WTC11 (cell line): ENCODE data around the gene KAZALD1. TPM values are rescaled to one million over a fixed set of nuclear protein-coding genes. Genes with fewer than 3 reads are reported as not detected.

Experiments
- ATAC-seq: fragments of 200-7000 bp; cut with Tn5 transposase; 2 replicates; pipeline ENCODE4 v1.10.0; 2021; ENCODE audit warnings: mild to moderate bottlenecking, moderate library complexity
- CTCF ChIA-PET: fragments of 300-600 bp; sonication (Branson Sonifier 250); formaldehyde crosslinking; loops from one replicate; lab custom pipeline; 2021; ENCODE audit warnings: antibody characterized with exemption; lab: Charles Lee
- POLR2A ChIA-PET: fragments of 350-600 bp; sonication (Branson Sonifier 250); formaldehyde crosslinking; loops from one replicate; lab custom pipeline; 2021; ENCODE audit warnings: antibody characterized with exemption; lab: Charles Lee
- DNase-seq: peaks from one replicate; pipeline ENCODE4 v3.0.0; 2021; ENCODE audit warnings: low spot score
- H3K27ac Mint-ChIP-seq: 2 replicates; pipeline ENCODE4 v1.8.0; 2021; ENCODE audit warnings: mixed read lengths
- H3K27me3 Mint-ChIP-seq: 2 replicates; pipeline ENCODE4 v1.8.0; 2021; ENCODE audit warnings: low read depth, mild to moderate bottlenecking, moderate library complexity, mixed read lengths
- H3K36me3 Mint-ChIP-seq: 2 replicates; pipeline ENCODE4 v1.8.0; 2021; ENCODE audit warnings: mixed read lengths
- H3K4me1 Mint-ChIP-seq: 2 replicates; pipeline ENCODE4 v1.8.0; 2022; ENCODE audit warnings: mixed read lengths
- H3K4me3 Mint-ChIP-seq: 2 replicates; pipeline ENCODE4 v1.8.0; 2021; ENCODE audit warnings: mild to moderate bottlenecking, moderate library complexity, mixed read lengths
- H3K9me3 Mint-ChIP-seq: 2 replicates; pipeline ENCODE4 v1.8.0; 2021; ENCODE audit warnings: mixed read lengths
- CREB1 ChIP-seq: sonication (generic); formaldehyde crosslinking; IDR thresholded peaks from 2 replicates; pipeline ENCODE4 v1.8.0; 2023; ENCODE audit warnings: mild to moderate bottlenecking, missing genetic modification reagents
- EMX1 ChIP-seq: fragments of 250-450 bp; sonication (Bioruptor Pico); IDR thresholded peaks from 2 replicates; pipeline ENCODE4 v1.8.0; 2021; ENCODE audit warnings: mild to moderate bottlenecking
- NR1H2 ChIP-seq: sonication (generic); formaldehyde crosslinking; IDR thresholded peaks from 2 replicates; pipeline ENCODE4 v1.9.0; 2021; ENCODE audit warnings: mild to moderate bottlenecking, moderate library complexity, missing genetic modification reagents
- PREB ChIP-seq: sonication (generic); formaldehyde crosslinking; IDR thresholded peaks from 2 replicates; pipeline ENCODE4 v1.8.1; 2022; ENCODE audit warnings: mild to moderate bottlenecking, missing genetic modification reagents, moderate library complexity, borderline replicate concordance
- SOX15 ChIP-seq: fragments of 250-450 bp; sonication (Bioruptor Pico); IDR thresholded peaks from 2 replicates; pipeline ENCODE4 v1.9.0; 2021; ENCODE audit warnings: mild to moderate bottlenecking
- ZNF138 ChIP-seq: sonication (generic); formaldehyde crosslinking; conservative IDR thresholded peaks from 2 replicates; pipeline ENCODE4 v1.8.1; 2022; ENCODE audit warnings: mild to moderate bottlenecking, moderate library complexity, missing genetic modification reagents
- ZNF232 ChIP-seq: sonication (generic); formaldehyde crosslinking; IDR thresholded peaks from 2 replicates; pipeline ENCODE4 v1.8.0; 2022; ENCODE audit warnings: mild to moderate bottlenecking, missing genetic modification reagents
- ZNF423 ChIP-seq: fragments of 250-450 bp; sonication (Bioruptor Pico); IDR thresholded peaks from 2 replicates; pipeline ENCODE4 v2.1.2; 2022; ENCODE audit warnings: mild to moderate bottlenecking, moderate library complexity
- ZNF532 ChIP-seq: fragments of 250-450 bp; sonication (Bioruptor Pico); IDR thresholded peaks from 2 replicates; pipeline ENCODE4 v1.9.0; 2021; ENCODE audit warnings: mild to moderate bottlenecking, borderline replicate concordance
- ZSCAN18 ChIP-seq: fragments of 250-450 bp; sonication (Bioruptor Pico); IDR thresholded peaks from 2 replicates; pipeline ENCODE4 v2.1.2; 2022; ENCODE audit warnings: mild to moderate bottlenecking, moderate library complexity
- total RNA-seq: library from RNA; stranded (reverse); gene quantifications from 3 replicates; pipeline ENCODE4 v1.2.3, GENCODE V29; 2021
- TF ChIP-seq, protein P1 (sequence below): sonication (generic); formaldehyde crosslinking; IDR thresholded peaks from 2 replicates; pipeline ENCODE4 v1.8.0; 2022; ENCODE audit warnings: mild to moderate bottlenecking, missing genetic modification reagents
- TF ChIP-seq, protein P2 (sequence below): sonication (generic); formaldehyde crosslinking; IDR thresholded peaks from 2 replicates; pipeline ENCODE4 v1.8.1; 2023; ENCODE audit warnings: mild to moderate bottlenecking, missing genetic modification reagents, moderate library complexity
- TF ChIP-seq, protein P3 (sequence below): sonication (generic); formaldehyde crosslinking; IDR thresholded peaks from 2 replicates; pipeline ENCODE4 v1.8.0; 2022; ENCODE audit warnings: mild to moderate bottlenecking, missing genetic modification reagents

KAZALD1 gene
- total RNA-seq, 1 experiment from 2014 or later = 19.2 TPM

DNA sequence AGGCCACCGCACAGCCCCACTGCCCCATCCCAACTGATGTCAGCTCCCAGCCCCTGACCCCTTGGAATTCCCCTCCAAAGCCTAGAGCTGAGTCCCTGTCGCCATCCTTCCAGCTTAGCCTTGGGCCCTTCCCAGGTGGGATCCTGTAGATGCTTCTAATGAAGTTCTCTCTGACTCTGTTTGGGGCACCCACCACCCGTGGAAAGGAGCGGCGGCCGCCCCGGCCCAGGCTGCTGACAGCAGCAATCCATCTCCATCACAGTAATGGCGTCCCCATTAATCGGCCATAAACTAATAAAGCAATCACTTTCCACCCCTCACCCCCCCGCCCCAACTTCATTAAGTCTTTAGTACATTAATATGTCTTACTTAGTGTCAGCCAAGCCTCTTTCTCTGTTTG lies 25.6 kb downstream of the KAZALD1 start:
- TF ChIP-seq EMX1 (CRISPR knock-in tag) = no peak
- TF ChIP-seq NR1H2 (CRISPR knock-in tag) = no peak
- DNase-seq = no peak
- Mint-ChIP-seq H3K9me3 (no peaks in the 10 kb centered on the region), H3K27ac (no peak overlapping the region), H3K27me3 (peaks cover 34% of the 10 kb centered on the region), H3K36me3 (no peaks in the 10 kb centered on the region), H3K4me1 (no peaks in the 10 kb centered on the region), H3K4me3 (no peak overlapping the region)
- ChIA-PET POLR2A (no interaction called here), CTCF (interaction anchor here (0.9 to 1.9 kb wide), 5 partner anchors 9 to 73 kb away, joined by 3 to 17 read pairs (median 5); partner anchors contain the start of gene KAZALD1)
- ATAC-seq = no peak

- no peaks in the 10 kb centered on the region for H3K9me3 Mint-ChIP-seq
- H3K27ac Mint-ChIP-seq = no peak overlapping the region
- ATAC-seq = no peak
- peaks cover 28% of the 10 kb centered on the region for H3K27me3 Mint-ChIP-seq
- no peaks in the 10 kb centered on the region for H3K36me3 Mint-ChIP-seq
- ChIA-PET CTCF (interaction anchor here (1.2 to 1.9 kb wide), 2 partner anchors 27 to 74 kb away, joined by 5 read pairs; partner anchors contain the start of gene KAZALD1), POLR2A (interaction anchor here (0.5 kb wide), 1 partner anchor 143 kb away, joined by 7 read pairs; no protein-coding TSS in a partner anchor)
- no peak overlapping the region for H3K4me3 Mint-ChIP-seq
- H3K4me1 Mint-ChIP-seq = peaks cover 4% of the 10 kb centered on the region; the same call in 1 of the 2 replicates
- TF ChIP-seq, protein P1, sequence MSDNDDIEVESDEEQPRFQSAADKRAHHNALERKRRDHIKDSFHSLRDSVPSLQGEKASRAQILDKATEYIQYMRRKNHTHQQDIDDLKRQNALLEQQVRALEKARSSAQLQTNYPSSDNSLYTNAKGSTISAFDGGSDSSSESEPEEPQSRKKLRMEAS = no peak
- TF ChIP-seq ZSCAN18 (CRISPR knock-in tag) (no peak), CREB1 (no peak), ZNF532 (CRISPR knock-in tag) (no peak), NR1H2 (CRISPR knock-in tag) (no peak), PREB (CRISPR knock-in tag) (no peak), ZNF423 (CRISPR knock-in tag) (no peak), EMX1 (CRISPR knock-in tag) (no peak), ZNF232 (CRISPR knock-in tag) (no peak), SOX15 (no peak), ZNF138 (CRISPR knock-in tag) (no peak)
- TF ChIP-seq, protein P2, sequence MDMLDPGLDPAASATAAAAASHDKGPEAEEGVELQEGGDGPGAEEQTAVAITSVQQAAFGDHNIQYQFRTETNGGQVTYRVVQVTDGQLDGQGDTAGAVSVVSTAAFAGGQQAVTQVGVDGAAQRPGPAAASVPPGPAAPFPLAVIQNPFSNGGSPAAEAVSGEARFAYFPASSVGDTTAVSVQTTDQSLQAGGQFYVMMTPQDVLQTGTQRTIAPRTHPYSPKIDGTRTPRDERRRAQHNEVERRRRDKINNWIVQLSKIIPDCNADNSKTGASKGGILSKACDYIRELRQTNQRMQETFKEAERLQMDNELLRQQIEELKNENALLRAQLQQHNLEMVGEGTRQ (CRISPR knock-in tag) = no peak
- TF ChIP-seq, protein P3, sequence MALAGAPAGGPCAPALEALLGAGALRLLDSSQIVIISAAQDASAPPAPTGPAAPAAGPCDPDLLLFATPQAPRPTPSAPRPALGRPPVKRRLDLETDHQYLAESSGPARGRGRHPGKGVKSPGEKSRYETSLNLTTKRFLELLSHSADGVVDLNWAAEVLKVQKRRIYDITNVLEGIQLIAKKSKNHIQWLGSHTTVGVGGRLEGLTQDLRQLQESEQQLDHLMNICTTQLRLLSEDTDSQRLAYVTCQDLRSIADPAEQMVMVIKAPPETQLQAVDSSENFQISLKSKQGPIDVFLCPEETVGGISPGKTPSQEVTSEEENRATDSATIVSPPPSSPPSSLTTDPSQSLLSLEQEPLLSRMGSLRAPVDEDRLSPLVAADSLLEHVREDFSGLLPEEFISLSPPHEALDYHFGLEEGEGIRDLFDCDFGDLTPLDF = no peak
- no peak for DNase-seq
Measured at GRCh38 chr10:101087965-101088364, 26.2 kb downstream of the KAZALD1 start.
